DMS114 treated with DMSO at 0.1 percent for 48 hours (cell line): Measurements from ENCODE around the gene TWIST2.

Source experiments
- DNase-seq: peaks from one replicate; lab custom pipeline; 2025; ENCODE audit not compliant: unreplicated experiment; lab: John Stamatoyannopoulos, UW

TWIST2 gene

GRCh38 chr2:238938003-238938400 lies 90.1 kb downstream of the TWIST2 start:
- no peak for DNase-seq

GRCh38 chr2:238938401-238939055 lies 90.6 kb downstream of the TWIST2 start:
- no peak for DNase-seq

GRCh38 chr2:238939074-238939473 lies 91.2 kb downstream of the TWIST2 start:
- no peak for DNase-seq

- no peak for DNase-seq
Measured at GRCh38 chr2:238939521-238940403, 91.9 kb downstream of the TWIST2 start.

- no peak for DNase-seq
Measured at GRCh38 chr2:238940806-238941205, 92.9 kb downstream of the TWIST2 start.

GRCh38 chr2:238941262-238941792 lies 93.4 kb downstream of the TWIST2 start:
- no peak for DNase-seq

- DNase-seq: no peak
Measured at GRCh38 chr2:238942080-238942725, 94.3 kb downstream of the TWIST2 start.

GRCh38 chr2:238942726-238943300 lies 94.9 kb downstream of the TWIST2 start:
- DNase-seq: no peak

GRCh38 chr2:238943338-238944067 lies 95.6 kb downstream of the TWIST2 start:
- DNase-seq: no peak

- no peak for DNase-seq
Measured at GRCh38 chr2:238945433-238946150, 97.7 kb downstream of the TWIST2 start.

- no peak for DNase-seq
Measured at GRCh38 chr2:238946318-238947242, 98.7 kb downstream of the TWIST2 start.

GRCh38 chr2:238947243-238947760 lies 99.4 kb downstream of the TWIST2 start:
- DNase-seq: no peak

- DNase-seq: no peak
Measured at GRCh38 chr2:238947920-238948710, 100.2 kb downstream of the TWIST2 start.

- no peak for DNase-seq
Measured at GRCh38 chr2:238948765-238949641, 101.1 kb downstream of the TWIST2 start.

GRCh38 chr2:238949710-238950345 lies 101.9 kb downstream of the TWIST2 start:
- DNase-seq: no peak

- no peak for DNase-seq
Measured at GRCh38 chr2:238950551-238950950, 102.7 kb downstream of the TWIST2 start.
